ENCODE measurements around the gene IQCB1. TPM values are rescaled to one million over a fixed set of nuclear protein-coding genes. Genes with fewer than 3 reads are reported as not detected.
"Not testable (repeated sequence)": the region's sequence is repeated elsewhere in the genome, so short reads cannot be mapped to it uniquely, and the experiment has no call there.

IQCB1 gene
- total RNA-seq, 4 donors from 2014 or later: 16.3 to 37.9 (median 31.4) TPM

- Histone ChIP-seq H3K27me3 (no peaks in the 10 kb centered on the region), H3K9me3 (no peaks in the 10 kb centered on the region), H3K36me3 (peaks cover 0 to 3% of the 10 kb centered on the region in 2 donors), H3K4me3 (replicated peaks in 1 of 3) (no peak overlapping the region), H3K27ac (peak overlapping the region in 1 of 3 donors; percentile 27), H3K4me1 (peaks cover 0 to 15% of the 10 kb centered on the region in 2 donors)
- TF ChIP-seq POLR2A (IDR thresholded peaks at IDR 0.05) (no peak), CTCF (IDR thresholded peaks at IDR 0.05) (no peak)
- intact Hi-C loops (cut with DNase I): no loop called here
- DNase-seq: peak; percentile 45 to 60
- 48 to 52% methylated on average over 7 of the region's 7 CpGs for WGBS, 2 donors
Measured at GRCh38 chr3:121781611-121782010, 53.2 kb downstream of the IQCB1 start.

- H3K27ac ChIP-seq; H3K9me3 ChIP-seq; DNase-seq; H3K4me3 ChIP-seq (replicated peaks in 1 of 3); intact Hi-C loops (cut with DNase I); H3K4me1 ChIP-seq; H3K27me3 ChIP-seq: not testable (repeated sequence)
- peaks cover 8 to 30% of the 10 kb centered on the region in 2 donors for H3K36me3 ChIP-seq
- WGBS, 2 donors: 94 to 97% methylated on average over 4 of the region's 4 CpGs
Measured at GRCh38 chr3:121775095-121775494, 59.8 kb downstream of the IQCB1 start.

GRCh38 chr3:121769246-121769645, 65.6 kb downstream of the IQCB1 start:
- no peak for TF ChIP-seq CTCF (IDR thresholded peaks at IDR 0.05)
- no peak for TF ChIP-seq POLR2A (IDR thresholded peaks at IDR 0.05)
- intact Hi-C loops (cut with DNase I): no loop called here

DNA sequence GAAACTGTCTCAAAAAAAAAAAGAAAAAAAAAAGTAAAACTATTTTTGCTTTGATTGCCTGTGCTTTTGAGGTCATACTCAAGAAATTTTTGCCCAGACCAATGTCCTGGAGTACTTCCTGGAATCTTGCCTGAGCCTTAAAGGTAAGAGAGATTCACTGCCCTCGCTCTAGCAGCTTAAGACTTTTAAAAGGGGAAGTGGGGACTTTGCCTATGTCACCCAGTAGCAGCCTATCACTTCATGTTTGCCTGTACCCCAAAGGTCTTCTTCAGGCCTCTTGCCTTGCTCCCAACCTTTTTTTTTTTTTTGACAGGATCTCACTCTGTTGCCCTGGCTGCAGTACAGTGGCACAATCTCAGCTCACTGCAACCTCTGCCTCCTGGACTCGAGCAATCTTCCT, 66.4 kb downstream of the IQCB1 start:
- 98 to 100% methylated on average over 2 of the region's 2 CpGs for WGBS, 2 donors
- intact Hi-C loops (cut with DNase I): no loop called here

More at GRCh38 chr3:121769246-121769645, 65.6 kb downstream of the IQCB1 start:
- H3K27ac ChIP-seq: no peak overlapping the region
- no peak overlapping the region for H3K4me3 ChIP-seq (replicated peaks in 1 of 3)
- H3K27me3 ChIP-seq: no peaks in the 10 kb centered on the region
- 97% methylated on average over 1 of the region's 1 CpG for WGBS, 2 donors
- no peak for DNase-seq
- no peaks in the 10 kb centered on the region for H3K9me3 ChIP-seq
- H3K4me1 ChIP-seq: no peaks in the 10 kb centered on the region
- H3K36me3 ChIP-seq: peaks cover 8 to 28% of the 10 kb centered on the region in 2 donors

GRCh38 chr3:121759541-121760202, 75.2 kb downstream of the IQCB1 start:
- Histone ChIP-seq H3K4me3 (replicated peaks in 1 of 3) (no peak overlapping the region), H3K27ac (no peak overlapping the region), H3K9me3 (no peaks in the 10 kb centered on the region), H3K4me1 (no peaks in the 10 kb centered on the region), H3K27me3 (no peaks in the 10 kb centered on the region), H3K36me3 (no peaks in the 10 kb centered on the region)
- DNase-seq: no peak
- intact Hi-C loops (cut with DNase I): no loop called here
- TF ChIP-seq POLR2A (IDR thresholded peaks at IDR 0.05): no peak
- no peak for TF ChIP-seq CTCF (IDR thresholded peaks at IDR 0.05)
- 73 to 78% methylated on average over 3 of the region's 3 CpGs for WGBS, 2 donors

More for the DNA sequence above, 66.4 kb downstream of the IQCB1 start:
- Histone ChIP-seq H3K36me3 (peaks cover 8 to 28% of the 10 kb centered on the region in 2 donors), H3K9me3 (no peaks in the 10 kb centered on the region), H3K27ac (no peak overlapping the region), H3K4me1 (no peaks in the 10 kb centered on the region), H3K27me3 (no peaks in the 10 kb centered on the region), H3K4me3 (replicated peaks in 1 of 3) (no peak overlapping the region)
- TF ChIP-seq POLR2A (IDR thresholded peaks at IDR 0.05) (no peak), CTCF (IDR thresholded peaks at IDR 0.05) (no peak)
- no peak for DNase-seq
